Measurements from ENCODE around the gene TMEM72.

TMEM72 gene

GRCh38 chr10:44968091-44968490, 57.0 kb downstream of the TMEM72 start:
- DNase-seq (ENCODE audit: low read depth): no peak

GRCh38 chr10:44968500-44969400, 57.6 kb downstream of the TMEM72 start:
- no peak for DNase-seq (ENCODE audit: low read depth)

GRCh38 chr10:44969854-44970253, 58.7 kb downstream of the TMEM72 start:
- DNase-seq (ENCODE audit: low read depth): no peak

- no peak for DNase-seq (ENCODE audit: low read depth)
These were observed 59.8 kb downstream of the TMEM72 start for GRCh38 chr10:44970812-44971395.

- no peak for DNase-seq (ENCODE audit: low read depth)
These were observed 60.3 kb downstream of the TMEM72 start for GRCh38 chr10:44971434-44971833.

- DNase-seq (ENCODE audit: low read depth): no peak
These were observed 61.0 kb downstream of the TMEM72 start for GRCh38 chr10:44971935-44972757.

GRCh38 chr10:44972874-44973306, 61.8 kb downstream of the TMEM72 start:
- DNase-seq (ENCODE audit: low read depth): no peak

- no peak for DNase-seq (ENCODE audit: low read depth)
These were observed 62.4 kb downstream of the TMEM72 start for GRCh38 chr10:44973323-44974081.

GRCh38 chr10:44974082-44974627, 63.0 kb downstream of the TMEM72 start:
- no peak for DNase-seq (ENCODE audit: low read depth)

- peak; percentile 54 for DNase-seq (ENCODE audit: low read depth)
These were observed 63.7 kb downstream of the TMEM72 start for GRCh38 chr10:44974628-44975430.

GRCh38 chr10:44975431-44976331, 64.5 kb downstream of the TMEM72 start:
- no peak for DNase-seq (ENCODE audit: low read depth)

- DNase-seq (ENCODE audit: low read depth): no peak
These were observed 65.4 kb downstream of the TMEM72 start for GRCh38 chr10:44976352-44977198.

- no peak for DNase-seq (ENCODE audit: low read depth)
These were observed 66.4 kb downstream of the TMEM72 start for GRCh38 chr10:44977287-44978212.

- DNase-seq (ENCODE audit: low read depth): no peak
These were observed 67.1 kb downstream of the TMEM72 start for GRCh38 chr10:44978213-44978569.

GRCh38 chr10:44978570-44979280, 67.6 kb downstream of the TMEM72 start, which contains the start of gene DEPP1:
Gene DEPP1, minus strand, starts transcription at chr10:44978809. Its CDS starts 779 bp downstream, at chr10:44978030.
- DNase-seq (ENCODE audit: low read depth): no peak

GRCh38 chr10:44979281-44980191, 68.4 kb downstream of the TMEM72 start:
- DNase-seq (ENCODE audit: low read depth): no peak

Measured in activated T-cell treated with anti-CD3 and anti-CD28 coated beads for 24 hours (primary cell).